GM12878 (cell line): Measurements from ENCODE around the gene SLC25A48. TPM values are rescaled to one million over a fixed set of nuclear protein-coding genes. Genes with fewer than 3 reads are reported as not detected.

Experiments
- ATAC-seq: fragments of 200-7000 bp; cut with Tn5 transposase; 3 replicates; pipeline ENCODE4 v1.9.1; 2020; ENCODE audit warnings: mild to moderate bottlenecking, moderate library complexity
- BruUV-seq: library from RNA; stranded (reverse); fragments of 400-500 nt; replicated peaks from 2 replicates; lab custom pipeline; 2021; lab: Mats Ljungman, UMichigan
- CTCF ChIA-PET: fragments of 300-600 bp; sonication (Branson Sonifier 250); formaldehyde crosslinking; extraction: SDS; loops from one replicate; lab custom pipeline; 2021; ENCODE audit warnings: inconsistent platforms; lab: Yijun Ruan, JAX
- POLR2A ChIA-PET: fragments of 350-600 bp; formaldehyde crosslinking; extraction: SDS; loops from one replicate; lab custom pipeline; 2021; ENCODE audit warnings: inconsistent platforms; lab: Charles Lee
- RAD21 ChIA-PET: fragments of 300-600 bp; sonication (Branson Sonifier 250); formaldehyde crosslinking; loops from one replicate; lab custom pipeline; 2023; ENCODE audit warnings: antibody characterized with exemption; ENCODE audit not compliant: unreplicated experiment; lab: Charles Lee
- SMC1A ChIA-PET: fragments of 300-600 bp; sonication (Branson Sonifier 250); formaldehyde crosslinking; loops from one replicate; lab custom pipeline; 2023; ENCODE audit not compliant: unreplicated experiment, uncharacterized antibody; lab: Charles Lee
- DNase-seq: peaks from one replicate; pipeline ENCODE4 v3.0.0-alpha.2; 2011; ENCODE audit warnings: low read depth, low spot score
- FAIRE-seq: peaks from 3 replicates; lab custom pipeline; 2011; peaks lifted over from hg19 to GRCh38; lab: Jason Lieb, UNC
- H2AFZ ChIP-seq: 2 replicates; pipeline ENCODE4 v1.6.0; 2011; ENCODE audit warnings: low read depth, low read length, control low read depth; ENCODE audit not compliant: control insufficient read depth
- H3K27ac ChIP-seq: 2 replicates; pipeline ENCODE4 v1.5.1; 2011; ENCODE audit warnings: control low read depth; ENCODE audit not compliant: control insufficient read depth, insufficient read depth
- H3K27me3 ChIP-seq, 2 experiments: replicated peaks in 1 of 2; 2 replicates each; pipeline versions ENCODE4 v1.6.0 to v1.6.1; 2011; ENCODE audit warnings: low read length in 1 of 2; ENCODE audit not compliant: control insufficient read depth in 2 of 2, insufficient read depth in 2 of 2
- H3K36me3 ChIP-seq, 2 experiments: 2 replicates each; pipeline ENCODE4 v1.5.1; 2011; ENCODE audit warnings: low read length in 1 of 2; ENCODE audit not compliant: control insufficient read depth in 2 of 2, insufficient read depth in 2 of 2
- H3K4me1 ChIP-seq: 2 replicates; pipeline ENCODE4 v1.6.1; 2011; ENCODE audit warnings: mild to moderate bottlenecking, low read length, moderate library complexity, mixed read lengths; ENCODE audit not compliant: control insufficient read depth, insufficient read depth
- H3K4me2 ChIP-seq: 2 replicates; pipeline ENCODE4 v1.6.0; 2011; ENCODE audit warnings: control low read depth; ENCODE audit not compliant: control insufficient read depth, insufficient read depth
- H3K4me3 ChIP-seq: fragments of 200-600 bp; sonication (generic); 2 replicates; pipeline ENCODE4 v1.5.1; 2016
- H3K79me2 ChIP-seq: 2 replicates; pipeline ENCODE4 v1.6.0; 2011; ENCODE audit warnings: low read length; ENCODE audit not compliant: control insufficient read depth, insufficient read depth
- H3K9ac ChIP-seq: 2 replicates; pipeline ENCODE4 v1.8.0; 2011; ENCODE audit warnings: low read length, control low read depth, mixed read lengths; ENCODE audit not compliant: control insufficient read depth, insufficient read depth
- H3K9me3 ChIP-seq: replicated peaks from 3 replicates; pipeline ENCODE4 v1.5.1; 2011; ENCODE audit warnings: mild to moderate bottlenecking, low read length; ENCODE audit not compliant: control insufficient read depth, insufficient read depth
- H4K20me1 ChIP-seq: 2 replicates; pipeline ENCODE4 v1.6.0; 2011; ENCODE audit not compliant: control insufficient read depth, insufficient read depth
- GABPA ChIP-seq: IDR thresholded peaks from 2 replicates; pipeline ENCODE4 v1.6.1; 2014; ENCODE audit warnings: antibody characterized with exemption, low read depth, mild to moderate bottlenecking, inconsistent platforms
- PAX5 ChIP-seq: IDR thresholded peaks from 2 replicates; pipeline ENCODE4 v1.6.1; 2011; ENCODE audit warnings: low read depth, low read length, borderline replicate concordance
- RFX5 ChIP-seq: IDR thresholded peaks from 2 replicates; pipeline ENCODE4 v1.6.1; 2011; ENCODE audit warnings: low read depth, low read length, improper control_type of control experiment
- ZSCAN29 ChIP-seq: fragments of 450-650 bp; IDR thresholded peaks from 2 replicates; pipeline ENCODE4 v1.6.1; 2017; ENCODE audit warnings: mild to moderate bottlenecking, moderate library complexity
- WGBS: methylation state at CpG from one replicate; pipeline ENCODE4 v1.1.6; 2016; ENCODE audit warnings: low lambda C conversion rate; ENCODE audit not compliant: insufficient replicate concordance, insufficient coverage; ENCODE audit errors: missing lambda C conversion rate; 5-methylcytosine and 5-hydroxymethylcytosine counted together
- in situ Hi-C: fragments of 300-500 bp; cut with MboI; formaldehyde crosslinking; loops from 9 replicates; pipeline ENCODE4 v1.14.3; 2018; ENCODE audit warnings: mixed read lengths
- intact Hi-C: fragments of 100-400 bp; cut with micrococcal nuclease; formaldehyde crosslinking; loops from one replicate; pipeline ENCODE4 v1.14.2; 2022; ENCODE audit not compliant: unreplicated experiment
- polyA plus RNA-seq, 11 experiments: library from polyadenylated mRNA; depleted of rRNA in 4 of 11; unstranded in 6 of 11; stranded (reverse) in 5 of 11; fragments of >200 nt; fragmentation: Nextera tagmentation in 4 of 11; fragmentation: Illumina TruSeq in 1 of 11; extraction: Ambion mirVana in 4 of 11; extraction: Trizol in 1 of 11; gene quantifications; 1 replicate in 1 of 11; 2 replicates in 10 of 11; pipeline versions ENCODE4 v1.2.1 to v1.2.3, GENCODE V29; 2011 to 2016; ENCODE audit warnings: inconsistent platforms in 2 of 11, missing spikeins in 2 of 11, low read depth in 1 of 11
- total RNA-seq, 4 experiments: library from RNA; depleted of rRNA in 3 of 4; stranded (reverse); fragments of >200 nt in 3 of 4; fragmentation: Illumina TruSeq in 1 of 4; extraction: Trizol in 1 of 4; gene quantifications; 2 replicates each; pipeline versions ENCODE4 v1.2.1 to v1.2.3, GENCODE V29; 2013 to 2021
- TF ChIP-seq, protein P1 (sequence below): fragments of 450-650 bp; IDR thresholded peaks from 2 replicates; pipeline ENCODE4 v1.6.1; 2017; ENCODE audit warnings: mild to moderate bottlenecking
- TF ChIP-seq, protein P2 (sequence below): fragments of 150-350 bp; IDR thresholded peaks from 2 replicates; pipeline ENCODE4 v1.6.1; 2014; ENCODE audit warnings: mild to moderate bottlenecking, low read depth, low read length
- TF ChIP-seq, protein P3 (sequence below): fragments of 450-650 bp; IDR thresholded peaks from 2 replicates; pipeline ENCODE4 v1.6.1; 2018; ENCODE audit warnings: mild to moderate bottlenecking, low read depth, moderate library complexity; ENCODE audit not compliant: partially characterized antibody

SLC25A48 gene
- total and polyA plus RNA-seq, 10 of the 15 experiments (the other 5 are each of a cell fraction or from before 2014, with no cell fraction given), result 0.06 TPM; not detected in 9

DNA sequence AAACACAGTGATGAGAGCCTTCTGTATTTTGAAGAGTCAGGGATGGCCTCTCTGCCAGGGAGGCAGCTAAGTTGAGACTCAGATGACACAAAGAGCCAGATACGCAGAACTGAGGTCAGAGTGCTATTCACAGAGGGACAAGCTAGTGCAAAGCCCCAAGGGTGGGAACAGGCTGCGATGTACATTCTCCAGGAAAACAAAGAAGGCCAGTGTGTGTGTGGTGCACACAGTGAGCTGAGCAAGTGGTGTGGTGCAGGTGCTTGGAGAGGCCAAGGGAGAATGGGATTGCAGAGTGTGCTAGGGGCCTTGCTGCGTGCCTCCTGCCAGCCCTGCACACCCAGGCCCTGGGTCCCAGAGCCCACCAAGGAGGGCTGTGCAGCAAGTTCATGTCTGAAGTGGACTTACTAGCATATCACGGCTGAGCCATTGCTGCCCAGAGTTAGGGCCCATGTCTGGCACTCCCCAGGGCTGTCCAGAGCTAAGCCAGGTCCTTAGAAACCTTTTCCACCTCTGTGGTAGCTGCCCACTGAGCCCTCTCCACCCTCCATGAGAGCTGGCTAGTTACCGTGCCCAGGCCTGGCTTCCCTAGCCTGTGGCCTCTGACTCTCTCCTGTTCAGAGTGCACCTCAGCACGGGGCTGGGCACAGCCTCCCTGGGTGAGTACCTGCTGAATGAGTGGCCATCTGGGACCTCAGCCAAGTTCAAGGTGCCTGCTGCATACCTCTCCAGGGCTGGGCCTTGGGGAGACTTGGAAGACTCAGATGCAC lies 9.3 kb downstream of the SLC25A48 start:
- intact Hi-C loops, result no loop called here
- RAD21 ChIA-PET, result no interaction called here
- 17% methylated on average over 6 of the region's 6 CpGs for WGBS
- SMC1A ChIA-PET, result no interaction called here
- no peak overlapping the region for H2AFZ ChIP-seq
- DNase-seq, result no peak
- H3K27ac ChIP-seq, result no peak overlapping the region
- POLR2A ChIA-PET, result no interaction called here
- no peak overlapping the region for H3K4me2 ChIP-seq
- CTCF ChIA-PET, result interaction anchor here (2.0 kb wide), 1 partner anchor 13 kb away, joined by 5 read pairs; no protein-coding TSS in a partner anchor
- TF ChIP-seq, protein P1, sequence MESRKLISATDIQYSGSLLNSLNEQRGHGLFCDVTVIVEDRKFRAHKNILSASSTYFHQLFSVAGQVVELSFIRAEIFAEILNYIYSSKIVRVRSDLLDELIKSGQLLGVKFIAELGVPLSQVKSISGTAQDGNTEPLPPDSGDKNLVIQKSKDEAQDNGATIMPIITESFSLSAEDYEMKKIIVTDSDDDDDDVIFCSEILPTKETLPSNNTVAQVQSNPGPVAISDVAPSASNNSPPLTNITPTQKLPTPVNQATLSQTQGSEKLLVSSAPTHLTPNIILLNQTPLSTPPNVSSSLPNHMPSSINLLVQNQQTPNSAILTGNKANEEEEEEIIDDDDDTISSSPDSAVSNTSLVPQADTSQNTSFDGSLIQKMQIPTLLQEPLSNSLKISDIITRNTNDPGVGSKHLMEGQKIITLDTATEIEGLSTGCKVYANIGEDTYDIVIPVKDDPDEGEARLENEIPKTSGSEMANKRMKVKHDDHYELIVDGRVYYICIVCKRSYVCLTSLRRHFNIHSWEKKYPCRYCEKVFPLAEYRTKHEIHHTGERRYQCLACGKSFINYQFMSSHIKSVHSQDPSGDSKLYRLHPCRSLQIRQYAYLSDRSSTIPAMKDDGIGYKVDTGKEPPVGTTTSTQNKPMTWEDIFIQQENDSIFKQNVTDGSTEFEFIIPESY, result no peak
- no peak for TF ChIP-seq GABPA
- TF ChIP-seq, all 136 proteins: peak for 0
- Histone ChIP-seq H3K4me1 (no peaks in the 10 kb centered on the region), H3K27me3 (no peaks in the 10 kb centered on the region; a peak in 1 of 4 replicates), H3K4me3 (no peak overlapping the region), H4K20me1 (no peaks in the 10 kb centered on the region), H3K79me2 (no peaks in the 10 kb centered on the region), H3K9ac (no peak overlapping the region), H3K36me3 (no peaks in the 10 kb centered on the region), H3K9me3 (no peaks in the 10 kb centered on the region)
- BruUV-seq, result no TSS peak
- in situ Hi-C loops, result no loop called here
- no peak for FAIRE-seq
- no peak for ATAC-seq

DNA sequence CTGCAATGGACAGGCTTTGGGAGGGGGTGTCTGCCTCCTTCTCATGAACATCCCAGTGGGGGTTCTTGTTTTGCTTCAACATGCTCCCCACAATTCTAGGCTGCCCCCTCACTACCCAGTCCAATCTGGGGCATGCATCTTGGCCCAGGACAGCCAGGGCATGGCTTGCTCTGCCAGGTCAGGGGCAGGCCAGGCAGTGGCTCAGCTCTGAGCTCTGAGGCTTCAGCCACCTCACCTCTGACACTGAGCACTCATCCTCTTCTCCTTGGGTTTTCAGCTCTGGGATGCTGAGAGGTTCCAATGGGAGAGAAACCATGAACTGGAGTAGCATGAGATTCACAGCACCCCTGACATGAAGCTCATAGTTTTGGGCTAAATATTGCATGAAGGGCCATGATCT lies 11.8 kb downstream of the SLC25A48 start:
- no peaks in the 10 kb centered on the region for H4K20me1 ChIP-seq
- peaks cover 0 to 1% of the 10 kb centered on the region in 2 experiments; a peak in 2 of 4 replicates for H3K27me3 ChIP-seq
- DNase-seq, result no peak
- TF ChIP-seq RFX5 (no peak), PAX5 (no peak), ZSCAN29 (no peak)
- TF ChIP-seq, protein P2, sequence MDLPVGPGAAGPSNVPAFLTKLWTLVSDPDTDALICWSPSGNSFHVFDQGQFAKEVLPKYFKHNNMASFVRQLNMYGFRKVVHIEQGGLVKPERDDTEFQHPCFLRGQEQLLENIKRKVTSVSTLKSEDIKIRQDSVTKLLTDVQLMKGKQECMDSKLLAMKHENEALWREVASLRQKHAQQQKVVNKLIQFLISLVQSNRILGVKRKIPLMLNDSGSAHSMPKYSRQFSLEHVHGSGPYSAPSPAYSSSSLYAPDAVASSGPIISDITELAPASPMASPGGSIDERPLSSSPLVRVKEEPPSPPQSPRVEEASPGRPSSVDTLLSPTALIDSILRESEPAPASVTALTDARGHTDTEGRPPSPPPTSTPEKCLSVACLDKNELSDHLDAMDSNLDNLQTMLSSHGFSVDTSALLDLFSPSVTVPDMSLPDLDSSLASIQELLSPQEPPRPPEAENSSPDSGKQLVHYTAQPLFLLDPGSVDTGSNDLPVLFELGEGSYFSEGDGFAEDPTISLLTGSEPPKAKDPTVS, result no peak
- TF ChIP-seq, protein P3, sequence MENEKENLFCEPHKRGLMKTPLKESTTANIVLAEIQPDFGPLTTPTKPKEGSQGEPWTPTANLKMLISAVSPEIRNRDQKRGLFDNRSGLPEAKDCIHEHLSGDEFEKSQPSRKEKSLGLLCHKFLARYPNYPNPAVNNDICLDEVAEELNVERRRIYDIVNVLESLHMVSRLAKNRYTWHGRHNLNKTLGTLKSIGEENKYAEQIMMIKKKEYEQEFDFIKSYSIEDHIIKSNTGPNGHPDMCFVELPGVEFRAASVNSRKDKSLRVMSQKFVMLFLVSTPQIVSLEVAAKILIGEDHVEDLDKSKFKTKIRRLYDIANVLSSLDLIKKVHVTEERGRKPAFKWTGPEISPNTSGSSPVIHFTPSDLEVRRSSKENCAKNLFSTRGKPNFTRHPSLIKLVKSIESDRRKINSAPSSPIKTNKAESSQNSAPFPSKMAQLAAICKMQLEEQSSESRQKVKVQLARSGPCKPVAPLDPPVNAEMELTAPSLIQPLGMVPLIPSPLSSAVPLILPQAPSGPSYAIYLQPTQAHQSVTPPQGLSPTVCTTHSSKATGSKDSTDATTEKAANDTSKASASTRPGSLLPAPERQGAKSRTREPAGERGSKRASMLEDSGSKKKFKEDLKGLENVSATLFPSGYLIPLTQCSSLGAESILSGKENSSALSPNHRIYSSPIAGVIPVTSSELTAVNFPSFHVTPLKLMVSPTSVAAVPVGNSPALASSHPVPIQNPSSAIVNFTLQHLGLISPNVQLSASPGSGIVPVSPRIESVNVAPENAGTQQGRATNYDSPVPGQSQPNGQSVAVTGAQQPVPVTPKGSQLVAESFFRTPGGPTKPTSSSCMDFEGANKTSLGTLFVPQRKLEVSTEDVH, result no peak
- H3K4me2 ChIP-seq, result no peak overlapping the region
- no peak overlapping the region for H3K9ac ChIP-seq
- no peak overlapping the region for H2AFZ ChIP-seq
- intact Hi-C loops (no loop called here), in situ Hi-C loops (no loop called here)
- H3K4me1 ChIP-seq, result no peaks in the 10 kb centered on the region
- no peaks in the 10 kb centered on the region for H3K9me3 ChIP-seq
- H3K36me3 ChIP-seq, result no peaks in the 10 kb centered on the region
- POLR2A ChIA-PET, result no interaction called here
- RAD21 ChIA-PET, result no interaction called here
- no peak for ATAC-seq
- BruUV-seq, result no TSS peak
- SMC1A ChIA-PET, result no interaction called here
- no peak overlapping the region for H3K27ac ChIP-seq
- no peak overlapping the region for H3K4me3 ChIP-seq
- no peak for FAIRE-seq
- CTCF ChIA-PET, result no interaction called here
- H3K79me2 ChIP-seq, result no peaks in the 10 kb centered on the region
